Measurements from ENCODE around the gene MAN2A2. TPM values are rescaled to one million over a fixed set of nuclear protein-coding genes. Genes with fewer than 3 reads are reported as not detected.

Gene MAN2A2
- total RNA-seq, 1 donor from 2014 or later: 94.0 TPM

GRCh38 chr15:90880381-90881145 is 22.5 kb upstream of the MAN2A2 start:
- no peak for ATAC-seq
- Histone ChIP-seq H3K27ac (no peak overlapping the region), H3K36me3 (peaks cover 69% of the 10 kb centered on the region), H3K4me1 (peaks cover 19% of the 10 kb centered on the region), H3K9me3 (no peaks in the 10 kb centered on the region), H3K4me3 (no peak overlapping the region), H3K27me3 (no peaks in the 10 kb centered on the region)
- intact Hi-C loops (cut with DNase I): no loop called here
- TF ChIP-seq CTCF (IDR thresholded peaks at IDR 0.05): no peak
- no peak for DNase-seq

GRCh38 chr15:90881181-90881977 is 21.7 kb upstream of the MAN2A2 start:
- H3K27me3 ChIP-seq: no peaks in the 10 kb centered on the region
- H3K4me3 ChIP-seq: no peak overlapping the region
- intact Hi-C loops (cut with DNase I): no loop called here
- no peak overlapping the region for H3K27ac ChIP-seq
- no peak for TF ChIP-seq CTCF (IDR thresholded peaks at IDR 0.05)
- H3K36me3 ChIP-seq: peaks cover 62% of the 10 kb centered on the region
- peaks cover 27% of the 10 kb centered on the region for H3K4me1 ChIP-seq
- H3K9me3 ChIP-seq: no peaks in the 10 kb centered on the region
- ATAC-seq: no peak
- DNase-seq: peak; percentile 67

- peak overlapping the region; percentile 17 for H3K27ac ChIP-seq
- intact Hi-C loops (cut with DNase I): no loop called here
Observed at GRCh38 chr15:90881978-90882721, 21.0 kb upstream of the MAN2A2 start.

GRCh38 chr15:90882781-90883525 is 20.1 kb upstream of the MAN2A2 start:
- no peak for ATAC-seq
- Histone ChIP-seq H3K36me3 (peaks cover 62% of the 10 kb centered on the region), H3K9me3 (no peaks in the 10 kb centered on the region), H3K27ac (peak overlapping the region; percentile 96), H3K27me3 (no peaks in the 10 kb centered on the region), H3K4me3 (no peak overlapping the region), H3K4me1 (peaks cover 30% of the 10 kb centered on the region)
- TF ChIP-seq CTCF (IDR thresholded peaks at IDR 0.05): no peak
- peak; percentile 58 for DNase-seq
- intact Hi-C loops (cut with DNase I): no loop called here

More at GRCh38 chr15:90881978-90882721, 21.0 kb upstream of the MAN2A2 start:
- H3K9me3 ChIP-seq: no peaks in the 10 kb centered on the region
- peaks cover 62% of the 10 kb centered on the region for H3K36me3 ChIP-seq
- DNase-seq (peak; percentile 64), ATAC-seq (no peak)
- no peak overlapping the region for H3K4me3 ChIP-seq
- TF ChIP-seq CTCF (IDR thresholded peaks at IDR 0.05): no peak
- H3K4me1 ChIP-seq: peaks cover 30% of the 10 kb centered on the region
- no peaks in the 10 kb centered on the region for H3K27me3 ChIP-seq

- H3K4me3 ChIP-seq: peak overlapping the region; percentile 76
- no peaks in the 10 kb centered on the region for H3K9me3 ChIP-seq
- H3K27me3 ChIP-seq: no peaks in the 10 kb centered on the region
- peaks cover 60% of the 10 kb centered on the region for H3K36me3 ChIP-seq
- intact Hi-C loops (cut with DNase I): no loop called here
- peak; percentile 63 for DNase-seq
- peaks cover 30% of the 10 kb centered on the region for H3K4me1 ChIP-seq
- no peak for TF ChIP-seq CTCF (IDR thresholded peaks at IDR 0.05)
- peak overlapping the region; percentile 96 for H3K27ac ChIP-seq
- ATAC-seq: no peak
Observed at GRCh38 chr15:90883526-90883975, 19.6 kb upstream of the MAN2A2 start.

Data from upper lobe of right lung (tissue), 1 donor.